Fibroblast of upper back skin (primary cell): ENCODE data around the gene HYAL1.
A peak's percentile ranks its signal among the peaks of the same experiment; 100 is the strongest.
"Not testable (repeated sequence)": the region's sequence is repeated elsewhere in the genome, so short reads cannot be mapped to it uniquely, and the experiment has no call there.

Experiments
- DNase-seq: peaks from one replicate; pipeline ENCODE4 v3.0.0-alpha.2; 2013

Gene HYAL1

GRCh38 chr3:50293079-50293801 lies 10.1 kb downstream of the HYAL1 start:
- DNase-seq, result no peak

- peak; percentile 97 for DNase-seq
Observed at GRCh38 chr3:50292159-50293078, 11.0 kb downstream of the HYAL1 start, which contains the start of gene IFRD2. TSS of gene IFRD2 (minus strand) at chr3:50292429. CDS start at chr3:50292274, 155 bp downstream.

GRCh38 chr3:50290161-50290641 lies 13.2 kb downstream of the HYAL1 start:
- no peak for DNase-seq

GRCh38 chr3:50289130-50289529 lies 14.2 kb downstream of the HYAL1 start:
- DNase-seq, result no peak

- DNase-seq, result no peak
Observed at GRCh38 chr3:50288387-50289007, 14.9 kb downstream of the HYAL1 start.

GRCh38 chr3:50287262-50287661 lies 16.1 kb downstream of the HYAL1 start:
- no peak for DNase-seq

- no peak for DNase-seq
Observed at GRCh38 chr3:50286322-50287227, 16.8 kb downstream of the HYAL1 start.

- not testable (repeated sequence) for DNase-seq
Observed at GRCh38 chr3:50284121-50284520, 19.3 kb downstream of the HYAL1 start.

GRCh38 chr3:50279255-50280016 lies 23.9 kb downstream of the HYAL1 start:
- no peak for DNase-seq

- no peak for DNase-seq
Observed at GRCh38 chr3:50278880-50279224, 24.5 kb downstream of the HYAL1 start, which contains the start of gene LSMEM2. TSS of gene LSMEM2 (plus strand) at chr3:50279087. CDS start at chr3:50279114, 27 bp downstream.

GRCh38 chr3:50278123-50278879 lies 25.1 kb downstream of the HYAL1 start:
- no peak for DNase-seq

- no peak for DNase-seq
Observed at GRCh38 chr3:50276762-50277101, 26.6 kb downstream of the HYAL1 start.

GRCh38 chr3:50275996-50276761 lies 27.2 kb downstream of the HYAL1 start:
- no peak for DNase-seq

GRCh38 chr3:50275141-50275995 lies 28.0 kb downstream of the HYAL1 start:
- no peak for DNase-seq

- DNase-seq, result peak; percentile 46
Observed at GRCh38 chr3:50274371-50275104, 28.8 kb downstream of the HYAL1 start.

GRCh38 chr3:50273689-50274065 lies 29.7 kb downstream of the HYAL1 start:
- no peak for DNase-seq

- DNase-seq, result peak; percentile 66
Observed at GRCh38 chr3:50272911-50273688, 30.3 kb downstream of the HYAL1 start.
